HCT116 (cell line): Measurements from ENCODE around the gene B3GALT6. TPM values are rescaled to one million over a fixed set of nuclear protein-coding genes. Genes with fewer than 3 reads are reported as not detected.

Source experiments
- ATAC-seq: fragments of 200-7000 bp; cut with Tn5 transposase; 2 replicates; pipeline ENCODE4 v1.9.1; 2020; ENCODE audit warnings: mild to moderate bottlenecking, moderate library complexity
- Bru-seq: library from RNA; stranded (reverse); fragments of 400-500 nt; gene quantifications from one replicate; lab custom pipeline; 2021; lab: Mats Ljungman, UMichigan
- BruChase-seq, 2 experiments: library from RNA; stranded (reverse); fragments of 400-500 nt; gene quantifications; one replicate each; lab custom pipeline; 2021; lab: Mats Ljungman, UMichigan
- BruUV-seq: library from RNA; stranded (reverse); fragments of 400-500 nt; replicated peaks from 2 replicates; lab custom pipeline; 2021; lab: Mats Ljungman, UMichigan
- CTCF ChIA-PET: fragments of 300-600 bp; sonication (Branson Sonifier 250); formaldehyde crosslinking; loops from one replicate; lab custom pipeline; 2021; ENCODE audit warnings: antibody characterized with exemption; lab: Charles Lee
- POLR2A ChIA-PET: fragments of 300-600, 350-600 bp; sonication (Branson Sonifier 250); formaldehyde crosslinking; loops from one replicate; lab custom pipeline; 2021; ENCODE audit warnings: antibody characterized with exemption; lab: Charles Lee
- RAD21 ChIA-PET, 2 experiments: fragments of 300-600 bp; sonication (Branson Sonifier 250); formaldehyde crosslinking; loops; one replicate each; lab custom pipeline; 2023; ENCODE audit warnings: low total read pairs in 2 of 2; ENCODE audit not compliant: uncharacterized antibody in 2 of 2, unreplicated experiment in 2 of 2, low non-redundant PET in 1 of 2; lab: Charles Lee
- DNase-seq: peaks from one replicate; pipeline ENCODE4 v3.0.0-alpha.2; 2010; ENCODE audit warnings: low read depth, low spot score
- H2AFZ ChIP-seq: fragments of 200-600 bp; shearing (Covaris generic), sonication (generic); 2 replicates; pipeline ENCODE4 v1.6.1; 2017; ENCODE audit warnings: low read depth, mixed run types, mixed read lengths, antibody characterized with exemption, low read length; ENCODE audit not compliant: poor library complexity, severe bottlenecking
- H3K27ac ChIP-seq: 2 replicates; pipeline ENCODE4 v1.5.1; 2012; ENCODE audit warnings: low read depth, low read length
- H3K27me3 ChIP-seq: fragments of 200-600 bp; sonication (generic); 2 replicates; pipeline ENCODE4 v1.6.1; 2016; ENCODE audit warnings: mixed run types, low read length, mixed read lengths; ENCODE audit not compliant: insufficient read depth
- H3K36me3 ChIP-seq, 2 experiments: fragments of 200-500 bp in 1 of 2; fragments of 200-600 bp in 1 of 2; sonication (Bioruptor generic) in 1 of 2; sonication (generic) in 1 of 2; 2 replicates each; pipeline versions ENCODE4 v1.5.1 to v1.6.1; 2014 to 2016; ENCODE audit warnings: low read length in 2 of 2, inconsistent platforms in 1 of 2, mixed read lengths in 1 of 2, mixed run types in 1 of 2; ENCODE audit not compliant: insufficient read depth in 2 of 2, control insufficient read depth in 1 of 2
- H3K4me1 ChIP-seq, 2 experiments: fragments of 200-600 bp in 1 of 2; sonication (generic) in 1 of 2; 2 replicates each; pipeline versions ENCODE4 v1.5.1 to v1.6.1; 2012 to 2017; ENCODE audit warnings: low read length in 2 of 2, inconsistent platforms in 1 of 2, mild to moderate bottlenecking in 1 of 2, mixed read lengths in 1 of 2, mixed run types in 1 of 2, moderate library complexity in 1 of 2; ENCODE audit not compliant: insufficient read depth in 2 of 2, control insufficient read depth in 1 of 2
- H3K4me2 ChIP-seq: fragments of 200-600 bp; sonication (generic); 2 replicates; pipeline ENCODE4 v1.6.1; 2017; ENCODE audit warnings: mixed run types, low read length, mixed read lengths
- H3K4me3 ChIP-seq, 2 experiments: fragments of 200-600 bp in 1 of 2; sonication (generic) in 1 of 2; replicated peaks in 1 of 2; 2 replicates each; pipeline ENCODE4 v1.5.1; 2011 to 2016; ENCODE audit warnings: low read length in 2 of 2, control low read depth in 1 of 2, low read depth in 1 of 2, mild to moderate bottlenecking in 1 of 2, mixed read lengths in 1 of 2, mixed run types in 1 of 2
- H3K79me2 ChIP-seq: fragments of 200-600 bp; sonication (generic); 2 replicates; pipeline ENCODE4 v1.6.1; 2017; ENCODE audit warnings: mild to moderate bottlenecking, mixed run types, low read length, moderate library complexity, mixed read lengths; ENCODE audit not compliant: insufficient read depth
- H3K9ac ChIP-seq: fragments of 200-600 bp; sonication (generic); 2 replicates; pipeline ENCODE4 v1.6.1; 2016; ENCODE audit warnings: low read length, mixed read lengths
- H3K9me2 ChIP-seq: fragments of 200-600 bp; sonication (generic), shearing (Covaris generic); 2 replicates; pipeline ENCODE4 v1.6.1; 2017; ENCODE audit warnings: mixed run types, mild to moderate bottlenecking, moderate library complexity; ENCODE audit not compliant: insufficient read depth
- H3K9me3 ChIP-seq, 2 experiments: fragments of 200-500 bp in 1 of 2; fragments of 200-600 bp in 1 of 2; sonication (Bioruptor generic) in 1 of 2; sonication (generic) in 1 of 2; 2 replicates each; pipeline ENCODE4 v1.6.1; 2014 to 2017; ENCODE audit warnings: low read length in 2 of 2, mixed read lengths in 2 of 2, inconsistent platforms in 1 of 2, low read depth in 1 of 2, mild to moderate bottlenecking in 1 of 2, mixed run types in 1 of 2, moderate library complexity in 1 of 2; ENCODE audit not compliant: control insufficient read depth in 1 of 2, insufficient read depth in 1 of 2
- H4K20me1 ChIP-seq: fragments of 200-600 bp; sonication (generic), shearing (Covaris generic); 2 replicates; pipeline ENCODE4 v1.6.1; 2017; ENCODE audit warnings: mixed run types, mild to moderate bottlenecking, moderate library complexity; ENCODE audit not compliant: insufficient read depth
- ELF1 ChIP-seq: IDR thresholded peaks from 2 replicates; pipeline ENCODE4 v1.6.1; 2012; ENCODE audit warnings: low read depth, borderline replicate concordance
- FOSL1 ChIP-seq: IDR thresholded peaks from 2 replicates; pipeline ENCODE4 v1.6.1; 2012; ENCODE audit warnings: low read depth
- TCF7L2 ChIP-seq: IDR thresholded peaks from 2 replicates; pipeline ENCODE4 v1.7.0; 2011; ENCODE audit warnings: borderline replicate concordance, inconsistent platforms; ENCODE audit not compliant: insufficient read depth, insufficient read length; ENCODE audit errors: extremely low read depth
- ZFX ChIP-seq: fragments of 450-650 bp; IDR thresholded peaks from 2 replicates; pipeline ENCODE4 v1.6.1; 2017
- intact Hi-C: fragments of 100-400 bp; cut with micrococcal nuclease; formaldehyde crosslinking; loops from 2 replicates; pipeline ENCODE4 v1.10.0; 2022
- long read RNA-seq: library from polyadenylated mRNA; unstranded; transcript quantifications from one replicate; pipeline ENCODE4 v2.0.0, GENCODE V29; 2021; ENCODE audit not compliant: unreplicated experiment
- polyA plus RNA-seq: library from polyadenylated mRNA; unstranded; fragments of >200 nt; gene quantifications from 2 replicates; pipeline ENCODE4 v1.2.1, GENCODE V29; 2012; ENCODE audit warnings: missing spikeins
- total RNA-seq: library from RNA; stranded (reverse); gene quantifications from one replicate; pipeline ENCODE4 v1.2.1, GENCODE V29; 2021; ENCODE audit not compliant: unreplicated experiment
- TF ChIP-seq, protein P1 (sequence below): IDR thresholded peaks from 2 replicates; pipeline ENCODE4 v1.6.1; 2012

Gene B3GALT6
- total RNA-seq (16.3 TPM), Bru-seq, nascent RNA (percentile 82 among the genes with signal in this experiment), BruChase-seq, experiment 1, labeled RNA remaining after a 6-hour chase (percentile 70 among the genes with signal in this experiment), BruChase-seq, experiment 2, labeled RNA remaining after a 2-hour chase (percentile 84 among the genes with signal in this experiment)
- 7.1 and 7.8 TPM in 2 replicates for polyA plus RNA-seq
- long read RNA-seq, transcript B3GALT6-201 (1 exons, 2,783 nt): major isoform, 64 of 105 reads
- long read RNA-seq, transcript B3GALT6-202 (1 exons, 2,816 nt): minor isoform, 41 of 105 reads
- long read RNA-seq, partial matches to known transcripts: 0 of 105 reads
- long read RNA-seq, other reads (novel, unspliced or antisense): 0 of 105 reads

DNA sequence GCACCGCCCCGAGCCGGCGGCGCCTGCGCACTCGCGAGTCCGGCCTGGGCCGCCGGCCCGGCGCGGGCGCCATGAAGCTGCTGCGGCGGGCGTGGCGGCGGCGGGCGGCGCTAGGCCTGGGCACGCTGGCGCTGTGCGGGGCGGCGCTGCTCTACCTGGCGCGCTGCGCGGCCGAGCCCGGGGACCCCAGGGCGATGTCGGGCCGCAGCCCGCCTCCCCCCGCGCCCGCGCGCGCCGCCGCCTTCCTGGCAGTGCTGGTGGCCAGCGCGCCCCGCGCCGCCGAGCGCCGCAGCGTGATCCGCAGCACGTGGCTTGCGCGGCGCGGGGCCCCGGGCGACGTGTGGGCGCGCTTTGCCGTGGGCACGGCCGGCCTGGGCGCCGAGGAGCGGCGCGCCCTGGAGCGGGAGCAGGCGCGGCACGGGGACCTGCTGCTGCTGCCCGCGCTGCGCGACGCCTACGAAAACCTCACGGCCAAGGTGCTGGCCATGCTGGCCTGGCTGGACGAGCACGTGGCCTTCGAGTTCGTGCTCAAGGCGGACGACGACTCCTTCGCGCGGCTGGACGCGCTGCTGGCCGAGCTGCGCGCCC lies at the start of gene B3GALT6:
TSS of gene B3GALT6 (plus strand) at position 30 of the 588 bp plus-strand sequence. CDS start at position 72, 42 bp downstream.
- intact Hi-C loops: no loop called here
- peaks cover 3 to 25% of the 10 kb centered on the region in 2 experiments; a peak in 1 of 4 replicates for H3K4me1 ChIP-seq
- H3K9ac ChIP-seq: peak within 1 kb of the TSS; percentile 81
- DNase-seq: no peak
- no peaks in the 10 kb centered on the region for H3K27me3 ChIP-seq
- H3K27ac ChIP-seq: peak within 1 kb of the TSS; percentile 98
- no peak within 1 kb of the TSS for H2AFZ ChIP-seq
- H3K4me2 ChIP-seq: peak within 1 kb of the TSS; percentile 76
- H3K4me3 ChIP-seq: peak within 1 kb of the TSS; percentile 68 to 87
- no peaks in the 10 kb centered on the region for H4K20me1 ChIP-seq
- no peaks in the 10 kb centered on the region for H3K9me3 ChIP-seq
- H3K79me2 ChIP-seq: peaks cover 64% of the 10 kb centered on the region
- no peaks in the 10 kb centered on the region for H3K9me2 ChIP-seq
- ATAC-seq: peak; percentile 29; the same call in 1 of the 2 replicates
- BruUV-seq: no TSS peak
- peaks cover 7 to 18% of the 10 kb centered on the region in 2 experiments; a peak in 2 of 4 replicates for H3K36me3 ChIP-seq
- TF ChIP-seq ZFX (peak; percentile 65; the same call in 1 of the 2 replicates), ELF1 (no peak), FOSL1 (no peak)
- ChIA-PET POLR2A (no interaction called here), CTCF (interaction anchor here (0.6 kb wide), 1 partner anchor 248 kb away, joined by 3 read pairs; no protein-coding TSS in a partner anchor), RAD21 (no interaction called here)

DNA sequence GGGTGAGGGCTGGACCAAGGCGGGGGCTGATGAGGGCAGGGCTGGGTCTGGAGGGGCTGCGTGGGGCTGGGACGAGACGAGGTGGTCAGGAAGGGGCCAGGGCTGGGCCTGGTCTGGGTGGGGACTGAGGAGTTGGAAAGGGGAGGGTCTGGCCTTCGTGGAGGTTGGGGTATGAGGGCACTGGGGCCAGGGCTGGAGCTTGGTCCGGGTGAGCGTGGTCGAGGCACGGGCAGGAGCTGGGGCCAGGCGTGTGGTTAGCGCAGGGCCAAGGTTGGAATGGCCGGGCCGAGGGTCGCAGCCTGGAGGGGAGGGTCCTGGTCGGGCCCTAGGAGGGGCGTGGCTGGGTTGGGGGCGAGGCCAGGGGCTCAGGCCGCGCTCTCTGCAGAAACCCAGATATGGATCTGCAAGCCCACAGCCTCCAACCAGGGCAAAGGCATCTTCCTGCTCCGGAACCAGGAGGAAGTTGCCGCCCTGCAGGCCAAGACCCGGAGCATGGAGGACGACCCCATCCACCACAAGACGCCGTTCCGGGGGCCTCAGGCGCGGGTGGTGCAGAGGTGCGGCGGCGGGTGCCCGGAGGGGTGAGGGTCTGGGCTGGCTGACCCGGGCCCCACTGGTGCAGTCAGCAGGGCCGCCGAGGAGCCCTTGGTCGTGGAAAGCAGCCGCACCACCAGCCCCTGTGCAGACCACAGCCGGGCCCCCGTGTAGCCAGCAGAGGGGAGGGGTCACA lies 49.4 kb upstream of the B3GALT6 start:
- CTCF ChIA-PET: no interaction called here
- peaks cover 0 to 9% of the 10 kb centered on the region in 2 experiments; a peak in 2 of 4 replicates for H3K4me1 ChIP-seq

More for the DNA sequence above, 49.4 kb upstream of the B3GALT6 start:
- DNase-seq: no peak
- TF ChIP-seq TCF7L2: no peak
- TF ChIP-seq, protein P1, sequence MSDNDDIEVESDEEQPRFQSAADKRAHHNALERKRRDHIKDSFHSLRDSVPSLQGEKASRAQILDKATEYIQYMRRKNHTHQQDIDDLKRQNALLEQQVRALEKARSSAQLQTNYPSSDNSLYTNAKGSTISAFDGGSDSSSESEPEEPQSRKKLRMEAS: no peak
- intact Hi-C loops: no loop called here
- BruUV-seq: no TSS peak
- Histone ChIP-seq H3K9me2 (no peaks in the 10 kb centered on the region), H3K4me2 (no peak overlapping the region), H3K27ac (no peak overlapping the region), H2AFZ (no peak overlapping the region), H3K9me3 (no peaks in the 10 kb centered on the region), H3K4me3 (no peak overlapping the region), H3K9ac (no peak overlapping the region), H3K27me3 (no peaks in the 10 kb centered on the region), H3K79me2 (no peaks in the 10 kb centered on the region), H3K36me3 (no peaks in the 10 kb centered on the region), H4K20me1 (no peaks in the 10 kb centered on the region)
- ChIA-PET POLR2A (no interaction called here), RAD21 (no interaction called here)
- ATAC-seq: no peak
